Activated T-cell treated with anti-CD3 and anti-CD28 coated beads, Interleukin-2, amount 50 U/mL, for 4 hours (primary cell): ENCODE results near the gene FAM47B. TPM values are rescaled to one million over a fixed set of nuclear protein-coding genes. Genes with fewer than 3 reads are reported as not detected.

Experiments
- ATAC-seq, 2 donors: fragments of 200-7000 bp; cut with Tn5 transposase; one replicate each; pipeline ENCODE4 v1.10.0; 2021
- DNase-seq: peaks from one replicate; pipeline ENCODE4 v3.0.0-alpha.2; 2020
- H3K27me3 Mint-ChIP-seq: one replicate; pipeline ENCODE4 v1.8.0; 2021; ENCODE audit warnings: low read depth, mixed read lengths
- H3K36me3 Mint-ChIP-seq: one replicate; pipeline ENCODE4 v1.8.0; 2022; ENCODE audit warnings: mixed read lengths; ENCODE audit not compliant: insufficient read depth
- H3K4me1 Mint-ChIP-seq: one replicate; pipeline ENCODE4 v1.8.0; 2021; ENCODE audit warnings: low read depth, mixed read lengths
- H3K4me3 Mint-ChIP-seq: one replicate; pipeline ENCODE4 v1.8.0; 2021; ENCODE audit warnings: mild to moderate bottlenecking, moderate library complexity, mixed read lengths
- H3K9me3 Mint-ChIP-seq: one replicate; pipeline ENCODE4 v1.8.0; 2021; ENCODE audit warnings: mixed read lengths
- total RNA-seq, 3 donors: library from RNA; stranded (reverse); gene quantifications; one replicate each; pipeline ENCODE4 v1.2.1, GENCODE V29; 2021

FAM47B gene
- total RNA-seq: not detected

DNA sequence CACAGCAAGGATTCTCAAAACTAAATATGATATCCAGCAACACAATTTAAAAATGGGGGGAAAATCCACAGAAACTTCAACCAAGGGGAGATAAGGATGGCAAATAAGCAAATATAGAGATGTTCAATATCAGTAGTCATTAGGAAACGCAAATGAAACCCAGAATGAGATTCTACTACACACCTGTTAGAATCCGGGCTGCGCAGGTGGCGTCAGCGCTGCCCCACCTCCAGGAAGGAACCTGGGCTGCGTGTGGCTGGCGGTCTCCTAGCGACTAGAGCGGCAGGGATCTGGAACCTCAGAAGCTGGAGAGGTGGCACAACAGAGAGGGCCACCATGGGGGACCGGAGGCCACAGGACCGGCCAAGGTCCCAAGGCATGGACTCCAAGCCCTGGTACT lies at the start of gene FAM47B:
TSS of gene FAM47B (plus strand) at position 301 of the 400 bp plus-strand sequence. CDS start at position 337, 36 bp downstream.
- Mint-ChIP-seq H3K36me3 (no peaks in the 10 kb centered on the region), H3K27me3 (no peaks in the 10 kb centered on the region), H3K4me3 (no peak within 1 kb of the TSS), H3K9me3 (no peaks in the 10 kb centered on the region), H3K4me1 (no peaks in the 10 kb centered on the region)
- ATAC-seq (no peak), DNase-seq (no peak)

- Mint-ChIP-seq H3K9me3 (no peaks in the 10 kb centered on the region), H3K4me3 (no peak overlapping the region), H3K4me1 (no peaks in the 10 kb centered on the region), H3K27me3 (no peaks in the 10 kb centered on the region), H3K36me3 (no peaks in the 10 kb centered on the region)
- DNase-seq (no peak), ATAC-seq (no peak)
Measured at GRCh38 chrX:34893741-34894140, 48.9 kb upstream of the FAM47B start.

- Mint-ChIP-seq H3K4me1 (no peaks in the 10 kb centered on the region), H3K27me3 (no peaks in the 10 kb centered on the region), H3K9me3 (no peaks in the 10 kb centered on the region), H3K4me3 (no peak overlapping the region), H3K36me3 (no peaks in the 10 kb centered on the region)
- DNase-seq: no peak
- ATAC-seq: no peak
Measured at GRCh38 chrX:34900691-34901090, 41.9 kb upstream of the FAM47B start.

DNA sequence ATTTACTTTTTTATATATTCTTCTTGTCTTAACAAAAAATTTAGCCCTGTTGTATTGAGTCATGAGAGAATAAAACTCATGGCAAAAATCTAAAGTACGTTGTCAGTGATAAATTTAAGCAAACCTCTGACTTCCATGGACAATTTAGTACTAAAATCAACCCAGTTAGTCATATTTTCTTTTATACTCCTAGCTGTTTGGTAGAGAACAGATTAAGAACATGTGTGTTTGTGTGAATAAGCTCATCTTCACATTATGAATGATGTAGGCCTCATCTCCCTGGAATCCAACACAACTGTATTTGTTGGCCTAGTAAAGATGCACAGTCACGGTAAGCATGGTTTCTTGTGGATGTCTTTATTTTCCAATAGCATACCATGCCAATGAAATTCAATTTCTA lies 40.8 kb upstream of the FAM47B start:
- Mint-ChIP-seq H3K4me3 (no peak overlapping the region), H3K36me3 (no peaks in the 10 kb centered on the region), H3K9me3 (no peaks in the 10 kb centered on the region), H3K4me1 (no peaks in the 10 kb centered on the region), H3K27me3 (no peaks in the 10 kb centered on the region)
- no peak for ATAC-seq
- no peak for DNase-seq

DNA sequence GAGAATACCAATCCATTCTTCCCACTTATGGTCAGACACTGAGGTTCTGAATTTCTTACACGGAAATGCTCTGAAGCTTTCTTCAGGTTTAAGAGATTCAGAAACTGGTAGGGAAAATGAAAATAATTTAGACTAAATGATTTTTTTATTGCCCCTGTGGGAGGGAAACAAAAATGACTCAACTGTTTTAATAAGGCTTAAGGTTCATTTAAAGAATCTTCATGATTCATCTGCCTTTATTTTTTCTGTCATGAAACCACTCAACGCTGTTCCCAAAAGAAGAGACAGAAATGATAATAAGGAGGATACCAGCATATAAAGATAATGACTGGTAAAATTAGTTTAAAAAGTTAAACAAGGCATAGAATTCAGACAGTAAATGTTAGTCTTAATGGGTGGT lies 39.3 kb upstream of the FAM47B start:
- H3K36me3 Mint-ChIP-seq: no peaks in the 10 kb centered on the region
- no peaks in the 10 kb centered on the region for H3K27me3 Mint-ChIP-seq
- no peak for ATAC-seq
- no peaks in the 10 kb centered on the region for H3K4me1 Mint-ChIP-seq
- DNase-seq: no peak
- no peaks in the 10 kb centered on the region for H3K9me3 Mint-ChIP-seq
- H3K4me3 Mint-ChIP-seq: no peak overlapping the region

- no peaks in the 10 kb centered on the region for H3K36me3 Mint-ChIP-seq
- ATAC-seq (no peak), DNase-seq (no peak)
- no peak overlapping the region for H3K4me3 Mint-ChIP-seq
- H3K27me3 Mint-ChIP-seq: no peaks in the 10 kb centered on the region
- H3K9me3 Mint-ChIP-seq: peaks cover 6% of the 10 kb centered on the region
- H3K4me1 Mint-ChIP-seq: no peaks in the 10 kb centered on the region
Measured at GRCh38 chrX:34909151-34909550, 33.4 kb upstream of the FAM47B start.

DNA sequence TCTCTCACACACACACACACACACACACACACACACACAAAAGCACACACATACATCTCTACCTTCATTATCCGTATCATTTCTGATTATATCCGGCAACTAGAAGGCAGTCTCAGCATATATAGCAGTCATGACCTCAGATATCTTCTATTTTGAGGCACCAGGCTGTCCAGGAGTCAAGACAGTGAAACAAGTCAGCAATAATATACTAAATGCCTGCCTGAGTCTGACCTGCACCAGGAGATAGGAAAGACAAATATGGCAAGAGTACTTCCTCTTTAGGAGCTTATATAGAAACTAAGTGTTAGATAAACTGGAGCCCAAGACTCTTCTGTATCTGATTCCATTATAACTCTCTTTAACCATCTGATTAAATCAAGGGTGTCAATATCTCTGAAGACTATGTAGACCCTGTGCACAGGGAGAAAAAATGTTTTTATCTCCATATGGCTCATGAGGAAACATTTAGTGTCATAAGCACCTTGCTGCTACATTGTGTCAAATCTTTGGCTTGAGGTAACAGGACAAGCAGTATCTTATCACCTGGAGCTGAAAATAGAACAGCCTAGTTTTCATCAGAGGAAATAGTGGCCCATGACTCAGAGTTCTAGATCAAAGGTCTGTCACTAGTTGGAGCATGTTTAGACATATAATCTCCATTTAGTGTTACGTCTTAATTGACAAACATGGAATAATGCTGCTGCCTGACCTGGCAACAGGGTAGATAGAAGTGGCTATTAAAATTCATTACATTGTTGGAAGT lies 27.0 kb upstream of the FAM47B start:
- Mint-ChIP-seq H3K36me3 (no peaks in the 10 kb centered on the region), H3K9me3 (no peaks in the 10 kb centered on the region), H3K4me3 (no peak overlapping the region), H3K27me3 (no peaks in the 10 kb centered on the region), H3K4me1 (no peaks in the 10 kb centered on the region)
- DNase-seq (no peak), ATAC-seq (no peak)

- Mint-ChIP-seq H3K4me3 (no peak overlapping the region), H3K9me3 (no peaks in the 10 kb centered on the region), H3K27me3 (no peaks in the 10 kb centered on the region), H3K36me3 (no peaks in the 10 kb centered on the region), H3K4me1 (no peaks in the 10 kb centered on the region)
- ATAC-seq (no peak), DNase-seq (no peak)
Measured at GRCh38 chrX:34917146-34917545, 25.4 kb upstream of the FAM47B start.

DNA sequence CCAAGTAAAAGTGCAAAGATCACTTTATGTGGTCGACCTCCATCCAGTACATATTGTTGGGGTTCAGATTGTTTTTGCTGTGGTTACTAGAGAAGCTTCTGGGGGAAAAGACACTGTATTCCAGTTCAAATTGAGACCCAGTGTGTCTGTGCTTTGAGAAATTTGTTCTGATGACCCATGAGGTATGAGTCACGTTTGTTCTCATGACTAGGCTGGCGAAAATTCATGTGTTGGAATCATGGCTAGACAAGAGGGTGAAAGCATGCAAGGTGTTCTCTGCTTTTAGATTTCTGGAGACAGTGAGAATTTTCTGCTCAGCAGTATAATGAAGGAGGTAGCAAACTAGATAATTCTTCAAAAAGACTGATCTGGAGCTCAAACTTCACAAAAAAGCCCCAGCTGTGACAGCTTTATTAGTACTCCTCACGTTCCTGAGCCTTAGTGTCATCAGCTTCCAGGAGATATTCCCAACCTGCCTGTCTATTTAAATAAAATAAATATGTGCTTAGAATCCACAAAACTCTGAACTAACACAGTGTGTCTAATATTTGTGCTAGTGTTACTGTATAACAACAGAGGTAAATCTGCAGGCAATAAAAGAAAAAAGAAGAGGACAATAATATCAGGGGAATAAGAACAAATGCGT lies 24.4 kb upstream of the FAM47B start:
- Mint-ChIP-seq H3K27me3 (no peaks in the 10 kb centered on the region), H3K4me1 (no peaks in the 10 kb centered on the region), H3K9me3 (no peaks in the 10 kb centered on the region), H3K4me3 (no peak overlapping the region), H3K36me3 (no peaks in the 10 kb centered on the region)
- DNase-seq (no peak), ATAC-seq (no peak)

DNA sequence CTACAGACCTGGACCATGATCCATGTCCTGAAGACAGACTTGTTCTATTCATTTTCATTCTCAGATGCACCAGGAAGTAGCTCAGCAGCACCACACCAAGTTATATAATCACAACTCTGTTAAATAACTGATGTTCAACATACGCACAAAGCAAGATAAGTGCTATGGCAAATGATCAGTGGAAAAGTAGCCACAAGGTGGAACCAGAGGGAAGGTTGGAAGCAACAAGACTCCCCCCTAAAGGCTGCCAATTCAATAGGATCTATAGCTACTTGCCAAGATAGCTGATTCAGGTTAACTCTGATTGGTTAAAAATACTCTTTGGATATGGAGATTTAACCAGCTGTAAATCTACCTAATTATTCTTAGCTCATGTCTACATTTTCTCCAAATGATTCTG lies 23.7 kb upstream of the FAM47B start:
- no peaks in the 10 kb centered on the region for H3K9me3 Mint-ChIP-seq
- no peak overlapping the region for H3K4me3 Mint-ChIP-seq
- no peaks in the 10 kb centered on the region for H3K36me3 Mint-ChIP-seq
- H3K27me3 Mint-ChIP-seq: no peaks in the 10 kb centered on the region
- no peak for DNase-seq
- no peaks in the 10 kb centered on the region for H3K4me1 Mint-ChIP-seq
- no peak for ATAC-seq

GRCh38 chrX:34927866-34928265 lies 14.7 kb upstream of the FAM47B start:
- DNase-seq (no peak), ATAC-seq (no peak)
- Mint-ChIP-seq H3K4me3 (no peak overlapping the region), H3K4me1 (no peaks in the 10 kb centered on the region), H3K9me3 (no peaks in the 10 kb centered on the region), H3K27me3 (no peaks in the 10 kb centered on the region), H3K36me3 (no peaks in the 10 kb centered on the region)

DNA sequence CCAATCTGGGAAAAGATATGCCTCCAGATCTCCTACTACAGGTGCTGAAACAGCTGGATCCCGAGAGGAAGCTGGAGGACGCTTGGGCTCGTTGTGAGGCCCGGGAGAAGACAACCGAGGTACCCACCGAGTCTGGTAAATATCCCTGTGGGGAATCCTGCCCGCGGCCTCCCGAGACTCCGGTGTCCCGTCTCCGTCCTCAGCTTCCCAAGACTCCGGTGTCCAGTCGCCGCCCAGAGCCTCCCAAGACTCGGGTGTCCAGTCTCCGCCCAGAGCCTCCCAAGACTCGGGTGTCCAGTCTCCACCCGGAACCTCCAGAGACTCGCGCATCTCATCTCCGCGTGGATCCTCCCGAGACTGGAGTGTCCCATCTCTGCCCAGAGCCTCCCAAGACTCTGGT lies 639 bp downstream of the FAM47B start:
- H3K9me3 Mint-ChIP-seq: no peaks in the 10 kb centered on the region
- H3K4me1 Mint-ChIP-seq: no peaks in the 10 kb centered on the region
- ATAC-seq (no peak), DNase-seq (no peak)
- no peaks in the 10 kb centered on the region for H3K27me3 Mint-ChIP-seq
- H3K36me3 Mint-ChIP-seq: no peaks in the 10 kb centered on the region
- H3K4me3 Mint-ChIP-seq: no peak overlapping the region

- DNase-seq (no peak), ATAC-seq (no peak)
- Mint-ChIP-seq H3K4me3 (no peak overlapping the region), H3K9me3 (no peaks in the 10 kb centered on the region), H3K36me3 (no peaks in the 10 kb centered on the region), H3K27me3 (no peaks in the 10 kb centered on the region), H3K4me1 (no peaks in the 10 kb centered on the region)
Measured at GRCh38 chrX:34956916-34957315, 14.3 kb downstream of the FAM47B start.

DNA sequence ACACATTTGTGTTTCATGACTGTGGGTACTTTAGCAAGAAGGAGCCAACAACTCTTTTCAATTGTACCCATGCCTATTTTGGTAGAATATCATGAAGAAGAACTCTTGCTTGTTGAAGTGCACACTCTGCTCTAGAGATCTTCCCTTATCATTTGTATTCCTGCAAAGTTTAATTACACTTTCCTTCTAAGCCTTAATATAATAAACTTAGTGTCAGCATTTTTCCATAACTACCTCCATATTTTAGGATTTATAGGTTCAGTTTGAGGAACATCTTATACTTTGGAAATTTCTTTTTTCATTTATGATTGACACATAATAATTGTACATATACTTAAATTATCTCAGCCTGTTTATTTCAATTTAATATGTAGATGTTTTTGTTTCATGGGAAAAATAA lies 19.1 kb downstream of the FAM47B start:
- Mint-ChIP-seq H3K9me3 (no peaks in the 10 kb centered on the region), H3K4me1 (no peaks in the 10 kb centered on the region), H3K4me3 (no peak overlapping the region), H3K36me3 (no peaks in the 10 kb centered on the region), H3K27me3 (no peaks in the 10 kb centered on the region)
- no peak for DNase-seq
- ATAC-seq: no peak

- Mint-ChIP-seq H3K36me3 (no peaks in the 10 kb centered on the region), H3K4me3 (no peak overlapping the region), H3K27me3 (no peaks in the 10 kb centered on the region), H3K4me1 (no peaks in the 10 kb centered on the region), H3K9me3 (no peaks in the 10 kb centered on the region)
- ATAC-seq: no peak
- DNase-seq: no peak
Measured at GRCh38 chrX:34972206-34972605, 29.6 kb downstream of the FAM47B start.
